ENCODE results near the gene POLR3GL. TPM values are rescaled to one million over a fixed set of nuclear protein-coding genes. Genes with fewer than 3 reads are reported as not detected.
"Not testable (repeated sequence)": the region's sequence is repeated elsewhere in the genome, so short reads cannot be mapped to it uniquely, and the experiment has no call there.

Gene POLR3GL
- total RNA-seq, 1 experiment from 2014 or later: 9.9 TPM

- BruUV-seq (replicated peaks): no TSS peak
- intact Hi-C loops (cut with micrococcal nuclease; ENCODE audit: unreplicated experiment): no loop called here
- H3K36me3 Mint-ChIP-seq (ENCODE audit: insufficient read depth, unreplicated experiment): no peaks in the 10 kb centered on the region
- no peaks in the 10 kb centered on the region for H3K9me3 Mint-ChIP-seq (ENCODE audit: low read depth, unreplicated experiment)
- H3K4me3 Mint-ChIP-seq (ENCODE audit: low read depth, unreplicated experiment): no peak within 1 kb of the TSS
- no peak within 1 kb of the TSS for H3K27ac Mint-ChIP-seq (ENCODE audit: unreplicated experiment)
- no peak for DNase-seq
- H3K27me3 Mint-ChIP-seq (ENCODE audit: unreplicated experiment): peaks cover 78% of the 10 kb centered on the region
- CTCF ChIA-PET: interaction anchor here (0.7 to 0.8 kb wide), 2 partner anchors 19 to 176 kb away, joined by 4 read pairs; partner anchors contain the start of gene NUDT17
- peaks cover 8% of the 10 kb centered on the region for H3K4me1 Mint-ChIP-seq (ENCODE audit: low read depth, unreplicated experiment)
- TF ChIP-seq CTCF (IDR thresholded peaks at IDR 0.05; ENCODE audit: unreplicated experiment): no peak
Observed at GRCh38 chr1:146021622-146022402, 57.3 kb downstream of the POLR3GL start, which contains the start of gene HJV. Gene HJV, minus strand, starts transcription at chr1:146021735. Its CDS starts 1,504 bp downstream, at chr1:146020231.

GRCh38 chr1:146022403-146023127, 58.1 kb downstream of the POLR3GL start:
- no peaks in the 10 kb centered on the region for H3K9me3 Mint-ChIP-seq (ENCODE audit: low read depth, unreplicated experiment)

GRCh38 chr1:146025787-146026495, 61.5 kb downstream of the POLR3GL start:
- H3K4me3 Mint-ChIP-seq (ENCODE audit: low read depth, unreplicated experiment); H3K27ac Mint-ChIP-seq (ENCODE audit: unreplicated experiment); CTCF ChIA-PET; DNase-seq; H3K36me3 Mint-ChIP-seq (ENCODE audit: insufficient read depth, unreplicated experiment); H3K9me3 Mint-ChIP-seq (ENCODE audit: low read depth, unreplicated experiment); H3K4me1 Mint-ChIP-seq (ENCODE audit: low read depth, unreplicated experiment); intact Hi-C loops (cut with micrococcal nuclease; ENCODE audit: unreplicated experiment); BruUV-seq (replicated peaks): not testable (repeated sequence)
- peaks cover 36% of the 10 kb centered on the region for H3K27me3 Mint-ChIP-seq (ENCODE audit: unreplicated experiment)

More at GRCh38 chr1:146022403-146023127, 58.1 kb downstream of the POLR3GL start:
- Mint-ChIP-seq H3K4me1 (ENCODE audit: low read depth, unreplicated experiment) (peaks cover 8% of the 10 kb centered on the region), H3K27ac (ENCODE audit: unreplicated experiment) (no peak overlapping the region), H3K36me3 (ENCODE audit: insufficient read depth, unreplicated experiment) (no peaks in the 10 kb centered on the region), H3K4me3 (ENCODE audit: low read depth, unreplicated experiment) (no peak overlapping the region), H3K27me3 (ENCODE audit: unreplicated experiment) (peaks cover 70% of the 10 kb centered on the region)
- no peak for TF ChIP-seq CTCF (IDR thresholded peaks at IDR 0.05; ENCODE audit: unreplicated experiment)
- no TSS peak for BruUV-seq (replicated peaks)
- CTCF ChIA-PET: interaction anchor here (0.6 to 0.8 kb wide), 2 partner anchors 19 to 43 kb away, joined by 3 to 4 read pairs; no protein-coding TSS in a partner anchor
- no peak for DNase-seq
- intact Hi-C loops (cut with micrococcal nuclease; ENCODE audit: unreplicated experiment): no loop called here

GRCh38 chr1:146026650-146027049, 62.2 kb downstream of the POLR3GL start:
- H3K36me3 Mint-ChIP-seq (ENCODE audit: insufficient read depth, unreplicated experiment); H3K4me3 Mint-ChIP-seq (ENCODE audit: low read depth, unreplicated experiment); H3K9me3 Mint-ChIP-seq (ENCODE audit: low read depth, unreplicated experiment); H3K4me1 Mint-ChIP-seq (ENCODE audit: low read depth, unreplicated experiment); CTCF ChIA-PET; H3K27ac Mint-ChIP-seq (ENCODE audit: unreplicated experiment); BruUV-seq (replicated peaks); intact Hi-C loops (cut with micrococcal nuclease; ENCODE audit: unreplicated experiment); DNase-seq: not testable (repeated sequence)
- peaks cover 29% of the 10 kb centered on the region for H3K27me3 Mint-ChIP-seq (ENCODE audit: unreplicated experiment)

Other genes starting within 250 kb of the POLR3GL start
- gene CD160, start 245.2 kb upstream of the POLR3GL start, total RNA-seq (2022): not detected in 2 replicates
- gene RNF115, start 140.6 kb upstream of the POLR3GL start, total RNA-seq (2022): 9.5 and 9.9 TPM in 2 replicates
- gene POLR3C, start 140.5 kb upstream of the POLR3GL start, total RNA-seq (2022): 29.3 and 33.0 TPM in 2 replicates
- 2.8 and 4.0 TPM in 2 replicates for gene NUDT17, start 119.1 kb upstream of the POLR3GL start, total RNA-seq (2022)
- 38.3 and 40.1 TPM in 2 replicates for gene PIAS3, start 105.6 kb upstream of the POLR3GL start, total RNA-seq (2022)
- 0.22 TPM in 1 of 2 replicates, not detected in the other for gene ANKRD35, start 78.8 kb upstream of the POLR3GL start, total RNA-seq (2022)
- 0.34 and 0.68 TPM in 2 replicates for gene ITGA10, start 54.6 kb upstream of the POLR3GL start, total RNA-seq (2022)
- gene PEX11B, start 46.0 kb upstream of the POLR3GL start, total RNA-seq (2022): 27.1 and 27.3 TPM in 2 replicates
- gene RBM8A, start 37.2 kb upstream of the POLR3GL start, total RNA-seq (2022): 167 and 177 TPM in 2 replicates
- 6.3 and 7.2 TPM in 2 replicates for gene LIX1L, start 6.7 kb upstream of the POLR3GL start, total RNA-seq (2022)
- 0.19 and 0.27 TPM in 2 replicates for gene ANKRD34A, start 115 bp upstream of the POLR3GL start, total RNA-seq (2022)
- 18.5 and 27.3 TPM in 2 replicates for gene TXNIP, start 31.9 kb downstream of the POLR3GL start, total RNA-seq (2022)
- not detected in 2 replicates for gene HJV, start 57.0 kb downstream of the POLR3GL start, total RNA-seq (2022)
- 3.1 and 3.3 TPM in 2 replicates for gene NBPF10, start 180.1 kb downstream of the POLR3GL start, total RNA-seq (2022)